Endothelial cell of umbilical vein (primary cell): ENCODE results near the gene NPFFR1. TPM values are rescaled to one million over a fixed set of nuclear protein-coding genes. Genes with fewer than 3 reads are reported as not detected.

Experiments used
- BruUV-seq: library from RNA; stranded (reverse); fragments of 400-500 nt; replicated peaks from 2 replicates; lab custom pipeline; 2021; lab: Mats Ljungman, UMichigan
- CTCF ChIA-PET: fragments of 300-600, 350-600 bp; sonication (Branson Sonifier 250); formaldehyde crosslinking; loops from one replicate; lab custom pipeline; 2021; ENCODE audit warnings: antibody characterized with exemption, inconsistent platforms; lab: Charles Lee
- POLR2A ChIA-PET: fragments of 300-600, 350-600 bp; sonication (Branson Sonifier 250); formaldehyde crosslinking; loops from one replicate; lab custom pipeline; 2021; ENCODE audit warnings: antibody characterized with exemption, inconsistent platforms; lab: Charles Lee
- DNase-seq: peaks from one replicate; pipeline ENCODE4 v3.0.0-alpha.2; 2011; ENCODE audit warnings: low read depth, low spot score
- FAIRE-seq: peaks from 2 replicates; lab custom pipeline; 2011; peaks lifted over from hg19 to GRCh38; lab: Jason Lieb, UNC
- H2AFZ ChIP-seq: 2 replicates; pipeline ENCODE4 v1.6.0; 2012; ENCODE audit warnings: low read depth, low read length, control low read depth, inconsistent platforms
- H3K27ac ChIP-seq: 2 replicates; pipeline ENCODE4 v1.5.1; 2011; ENCODE audit warnings: low read depth, mild to moderate bottlenecking, control low read depth, low read length, moderate library complexity; ENCODE audit not compliant: insufficient read depth
- H3K27me3 ChIP-seq, 2 experiments: 2 replicates each; pipeline versions ENCODE4 v1.6.0 to v1.6.1; 2011; ENCODE audit warnings: low read length in 2 of 2, mixed read lengths in 1 of 2; ENCODE audit not compliant: control insufficient read depth in 2 of 2, insufficient read depth in 2 of 2
- H3K36me3 ChIP-seq, 2 experiments: 2 replicates in 1 of 2; 3 replicates in 1 of 2; pipeline ENCODE4 v1.5.1; 2011; ENCODE audit warnings: low read length in 2 of 2, mild to moderate bottlenecking in 1 of 2, moderate library complexity in 1 of 2; ENCODE audit not compliant: control insufficient read depth in 2 of 2, insufficient read depth in 2 of 2; ENCODE audit errors: extremely low read depth in 1 of 2
- H3K4me1 ChIP-seq: 3 replicates; pipeline ENCODE4 v1.5.1; 2011; ENCODE audit warnings: mild to moderate bottlenecking, low read length; ENCODE audit not compliant: control insufficient read depth, insufficient read depth; ENCODE audit errors: extremely low read depth
- H3K4me2 ChIP-seq: 2 replicates; pipeline ENCODE4 v1.6.1; 2011; ENCODE audit warnings: low read length, control low read depth, mixed read lengths; ENCODE audit not compliant: insufficient read depth
- H3K4me3 ChIP-seq, 3 experiments: fragments of 200-600 bp in 1 of 3; sonication (generic), shearing (Covaris generic) in 1 of 3; replicated peaks in 1 of 3; 2 replicates each; pipeline ENCODE4 v1.5.1; 2011 to 2016; ENCODE audit warnings: control low read depth in 3 of 3, low read length in 3 of 3, mild to moderate bottlenecking in 2 of 3, inconsistent platforms in 1 of 3, low read depth in 1 of 3, moderate library complexity in 1 of 3; ENCODE audit not compliant: insufficient read depth in 1 of 3
- H3K79me2 ChIP-seq: 2 replicates; pipeline ENCODE4 v1.6.0; 2012; ENCODE audit warnings: low read length, inconsistent platforms; ENCODE audit not compliant: control insufficient read depth, insufficient read depth
- H3K9ac ChIP-seq: replicated peaks from 2 replicates; pipeline ENCODE3; 2011; ENCODE audit warnings: low read length, control low read depth; ENCODE audit not compliant: insufficient read depth; ENCODE audit errors: extremely low read depth
- H3K9me1 ChIP-seq: replicated peaks from 3 replicates; pipeline ENCODE4 v1.6.0; 2011; ENCODE audit warnings: mild to moderate bottlenecking, low read length; ENCODE audit not compliant: control insufficient read depth, insufficient read depth; ENCODE audit errors: extremely low read depth
- H3K9me3 ChIP-seq: replicated peaks from 2 replicates; pipeline ENCODE4 v1.5.1; 2012; ENCODE audit warnings: low read length, inconsistent platforms; ENCODE audit not compliant: control insufficient read depth, insufficient read depth
- H4K20me1 ChIP-seq: replicated peaks from 2 replicates; pipeline ENCODE3; 2011; ENCODE audit warnings: mild to moderate bottlenecking, low read length; ENCODE audit not compliant: control insufficient read depth, insufficient read depth; ENCODE audit errors: extremely low read depth
- EZH2 ChIP-seq: IDR thresholded peaks from 2 replicates; pipeline ENCODE4 v1.6.1; 2012; ENCODE audit warnings: borderline replicate concordance, low read depth, mild to moderate bottlenecking, moderate library complexity, low read length, inconsistent platforms; ENCODE audit not compliant: severe bottlenecking
- FOS ChIP-seq: IDR thresholded peaks from 2 replicates; pipeline ENCODE4 v1.6.1; 2011; ENCODE audit warnings: mild to moderate bottlenecking, low read length, moderate library complexity, borderline replicate concordance; ENCODE audit not compliant: insufficient read depth
- MYC ChIP-seq: IDR thresholded peaks from one replicate; pipeline ENCODE4 v1.6.1; 2011; ENCODE audit warnings: mild to moderate bottlenecking, low read depth, low read length
- POLR2AphosphoS5 ChIP-seq: IDR thresholded peaks from 2 replicates; pipeline ENCODE4 v1.6.1; 2012; ENCODE audit warnings: low read depth, mild to moderate bottlenecking, control low read depth, low read length, moderate library complexity; ENCODE audit not compliant: insufficient read depth
- dilution Hi-C: fragments of 300-500 bp; cut with MboI; formaldehyde crosslinking; loops from one replicate; pipeline ENCODE4 v1.15.0; 2019; ENCODE audit warnings: low sequenced_read_pairs; ENCODE audit not compliant: extremely low pct_ligation_motif_present
- intact Hi-C: fragments of 100-400 bp; cut with micrococcal nuclease; formaldehyde crosslinking; loops from one replicate; pipeline ENCODE4 v1.10.0; 2022
- polyA plus RNA-seq, 4 experiments: library from polyadenylated mRNA; depleted of rRNA in 3 of 4; stranded (reverse) in 3 of 4; unstranded in 1 of 4; fragments of >200 nt; gene quantifications; 2 replicates each; pipeline versions ENCODE4 v1.2.1 to v1.2.3, GENCODE V29; 2011 to 2012; ENCODE audit warnings: missing spikeins in 1 of 4
- total RNA-seq: library from RNA; stranded (reverse); gene quantifications from 2 replicates; pipeline ENCODE4 v1.2.3, GENCODE V29; 2021
- TF ChIP-seq, protein P1 (sequence below): IDR thresholded peaks from 2 replicates; pipeline ENCODE4 v1.6.1; 2011; ENCODE audit not compliant: insufficient read depth, insufficient read length

NPFFR1 gene
- total and polyA plus RNA-seq, 2 donors (not counting 3 experiments of a cell fraction or from before 2014, with no cell fraction given), result not detected

GRCh38 chr10:70317272-70317942 is 33.6 kb upstream of the NPFFR1 start:
- no peak overlapping the region for H3K4me3 ChIP-seq
- FAIRE-seq (no peak), DNase-seq (no peak)
- H3K79me2 ChIP-seq, result no peaks in the 10 kb centered on the region
- dilution Hi-C loops, result no loop called here
- H3K27ac ChIP-seq, result no peak overlapping the region
- H3K9me1 ChIP-seq, result no peaks in the 10 kb centered on the region
- BruUV-seq, result no TSS peak
- H3K4me1 ChIP-seq, result no peaks in the 10 kb centered on the region
- intact Hi-C loops, result no loop called here
- TF ChIP-seq, protein P1, sequence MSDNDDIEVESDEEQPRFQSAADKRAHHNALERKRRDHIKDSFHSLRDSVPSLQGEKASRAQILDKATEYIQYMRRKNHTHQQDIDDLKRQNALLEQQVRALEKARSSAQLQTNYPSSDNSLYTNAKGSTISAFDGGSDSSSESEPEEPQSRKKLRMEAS, result no peak
- no peak for TF ChIP-seq EZH2
- no peak for TF ChIP-seq MYC
- no peak for TF ChIP-seq POLR2AphosphoS5
- no peak for TF ChIP-seq FOS
- POLR2A ChIA-PET, result no interaction called here
- no peaks in the 10 kb centered on the region for H3K36me3 ChIP-seq
- CTCF ChIA-PET, result interaction anchor here (1.2 kb wide), 1 partner anchor 96 kb away, joined by 3 read pairs; no protein-coding TSS in a partner anchor
- H4K20me1 ChIP-seq, result no peaks in the 10 kb centered on the region
- H3K27me3 ChIP-seq, result no peaks in the 10 kb centered on the region
- no peak overlapping the region for H2AFZ ChIP-seq
- no peak overlapping the region for H3K4me2 ChIP-seq
- no peak overlapping the region for H3K9ac ChIP-seq
- H3K9me3 ChIP-seq, result no peaks in the 10 kb centered on the region

DNA sequence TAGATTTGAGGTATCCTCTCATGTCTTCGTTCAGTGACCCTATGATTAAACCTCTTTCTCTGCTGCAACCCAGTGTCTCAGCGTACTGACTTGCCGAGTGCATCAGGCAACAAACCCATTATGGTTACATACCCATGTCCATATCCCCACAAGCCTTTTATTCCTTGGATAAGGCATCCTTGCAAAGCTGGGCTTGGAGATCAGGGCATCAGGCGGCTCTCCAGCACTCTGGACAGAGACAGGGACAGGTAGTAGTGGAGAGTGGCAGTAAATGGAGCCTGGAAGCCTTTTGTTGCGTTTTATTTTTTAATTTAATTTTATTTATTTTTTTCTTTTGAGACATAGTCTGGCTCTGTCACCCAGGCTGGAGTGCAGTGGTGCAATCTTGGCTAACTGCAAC is 32.0 kb upstream of the NPFFR1 start:
- POLR2A ChIA-PET, result no interaction called here
- TF ChIP-seq, protein P1, result no peak
- no peak for TF ChIP-seq FOS
- BruUV-seq, result no TSS peak
- H3K36me3 ChIP-seq, result no peaks in the 10 kb centered on the region
- no peak overlapping the region for H2AFZ ChIP-seq
- H3K4me1 ChIP-seq, result no peaks in the 10 kb centered on the region
- CTCF ChIA-PET, result interaction anchor here (1.5 kb wide), 1 partner anchor 43 kb away, joined by 3 read pairs; no protein-coding TSS in a partner anchor
- no peaks in the 10 kb centered on the region for H3K27me3 ChIP-seq
- no peaks in the 10 kb centered on the region for H3K9me3 ChIP-seq
- dilution Hi-C loops, result no loop called here
- H3K9me1 ChIP-seq, result no peaks in the 10 kb centered on the region
- DNase-seq, result no peak
- no peak for FAIRE-seq
- H3K27ac ChIP-seq, result no peak overlapping the region
- no peaks in the 10 kb centered on the region for H3K79me2 ChIP-seq
- no peak overlapping the region for H3K9ac ChIP-seq
- H3K4me2 ChIP-seq, result no peak overlapping the region
- intact Hi-C loops, result no loop called here
- no peak overlapping the region for H3K4me3 ChIP-seq
- H4K20me1 ChIP-seq, result no peaks in the 10 kb centered on the region
